SU-DHL-6 (cell line): Measurements from ENCODE around the gene ALPK3.

Experiments used
- H2AFZ ChIP-seq: fragments of 200-600 bp; sonication (generic); 2 replicates; pipeline ENCODE4 v1.6.1; 2014; ENCODE audit warnings: low read depth, mild to moderate bottlenecking, moderate library complexity, mixed read lengths, antibody characterized with exemption, low read length; ENCODE audit not compliant: severe bottlenecking
- H3F3A ChIP-seq: fragments of 200-600 bp; shearing (Covaris generic); 2 replicates; pipeline ENCODE4 v1.6.0; 2016; ENCODE audit warnings: antibody characterized with exemption, mild to moderate bottlenecking; ENCODE audit not compliant: insufficient read depth
- H3K27ac ChIP-seq: fragments of 200-600 bp; sonication (generic); 2 replicates; pipeline ENCODE4 v1.5.1; 2016; ENCODE audit warnings: low read depth, mild to moderate bottlenecking, low read length, moderate library complexity, mixed read lengths
- H3K27me3 ChIP-seq: fragments of 200-600 bp; sonication (generic), shearing (Covaris generic); 2 replicates; pipeline ENCODE4 v1.6.0; 2014; ENCODE audit warnings: mild to moderate bottlenecking, low read length
- H3K36me3 ChIP-seq: fragments of 200-600 bp; sonication (generic); 2 replicates; pipeline ENCODE4 v1.6.1; 2014; ENCODE audit warnings: mild to moderate bottlenecking, low read length, mixed read lengths
- H3K4me2 ChIP-seq: fragments of 300-600, 200-600 bp; shearing (Covaris generic), sonication (generic); 2 replicates; pipeline ENCODE4 v1.6.0; 2014; ENCODE audit warnings: low read length, low read depth, mild to moderate bottlenecking; ENCODE audit not compliant: poor library complexity, severe bottlenecking
- H3K4me3 ChIP-seq: fragments of 200-600 bp; sonication (generic); 2 replicates; pipeline ENCODE4 v1.5.1; 2014; ENCODE audit warnings: antibody characterized with exemption, low read length, mild to moderate bottlenecking, mixed read lengths; ENCODE audit not compliant: insufficient read depth, poor library complexity, severe bottlenecking
- H3K79me2 ChIP-seq: fragments of 200-600 bp; sonication (generic); 2 replicates; pipeline ENCODE4 v1.6.1; 2014; ENCODE audit warnings: mild to moderate bottlenecking, low read length, moderate library complexity; ENCODE audit not compliant: insufficient read depth
- H3K9ac ChIP-seq: fragments of 200-600 bp; sonication (generic); 2 replicates; pipeline ENCODE4 v1.7.0; 2014; ENCODE audit warnings: mild to moderate bottlenecking, low read length
- H3K9me2 ChIP-seq: fragments of 200-600 bp; sonication (generic); replicated peaks from 2 replicates; pipeline ENCODE4 v1.6.1; 2014; ENCODE audit warnings: low read length; ENCODE audit not compliant: insufficient read depth
- H3K9me3 ChIP-seq: fragments of 200-600 bp; sonication (generic); 2 replicates; pipeline ENCODE4 v1.6.1; 2014; ENCODE audit warnings: low read length, mixed read lengths; ENCODE audit not compliant: insufficient read depth
- H4K20me1 ChIP-seq: fragments of 200-600 bp; sonication (generic); 2 replicates; pipeline ENCODE4 v1.6.1; 2014; ENCODE audit warnings: low read depth, mild to moderate bottlenecking, antibody characterized with exemption, low read length, moderate library complexity, mixed read lengths
- CTCF ChIP-seq: fragments of 200-600 bp; sonication (generic); IDR thresholded peaks from one replicate; pipeline ENCODE4 v1.5.1; 2017; ENCODE audit warnings: antibody characterized with exemption, mild to moderate bottlenecking, low read length, moderate library complexity; ENCODE audit not compliant: insufficient read depth, poor library complexity, severe bottlenecking
- EZH2phosphoT487 ChIP-seq: fragments of 200-600 bp; sonication (generic), shearing (Covaris generic); conservative IDR thresholded peaks from 2 replicates; pipeline ENCODE4 v1.6.1; 2018; ENCODE audit warnings: mild to moderate bottlenecking, antibody characterized with exemption, low read length, moderate library complexity, mixed read lengths

Gene ALPK3

DNA sequence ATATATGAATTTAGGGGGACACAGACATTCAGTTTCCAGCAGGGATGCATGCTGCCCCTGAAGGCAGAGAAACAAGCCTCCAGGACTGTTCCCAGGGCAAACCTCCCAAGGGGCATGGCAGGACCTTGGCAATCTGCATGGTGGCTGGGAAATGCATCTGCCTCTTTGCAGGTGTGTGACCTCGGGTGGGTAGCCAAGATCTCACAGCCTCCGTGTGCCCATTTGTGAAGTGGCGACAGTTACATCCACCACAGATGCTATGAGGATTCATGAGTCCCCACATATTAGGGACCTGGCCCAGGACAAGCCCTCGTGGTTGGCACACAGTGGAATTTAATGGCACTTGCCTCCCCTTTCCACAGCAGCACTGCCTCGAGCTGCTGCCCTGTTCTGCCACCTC lies 97.2 kb downstream of the ALPK3 start:
- Histone ChIP-seq H3K4me3 (no peak overlapping the region), H3K36me3 (no peaks in the 10 kb centered on the region), H3K27me3 (no peaks in the 10 kb centered on the region; the same call in 1 of the 2 replicates), H3K9me3 (no peaks in the 10 kb centered on the region), H4K20me1 (no peaks in the 10 kb centered on the region), H3K9ac (no peak overlapping the region), H3K4me2 (no peak overlapping the region), H3K27ac (no peak overlapping the region), H3K9me2 (no peaks in the 10 kb centered on the region), H3F3A (no peaks in the 10 kb centered on the region), H2AFZ (no peak overlapping the region), H3K79me2 (no peaks in the 10 kb centered on the region)
- TF ChIP-seq CTCF (no peak), EZH2phosphoT487 (no peak)

DNA sequence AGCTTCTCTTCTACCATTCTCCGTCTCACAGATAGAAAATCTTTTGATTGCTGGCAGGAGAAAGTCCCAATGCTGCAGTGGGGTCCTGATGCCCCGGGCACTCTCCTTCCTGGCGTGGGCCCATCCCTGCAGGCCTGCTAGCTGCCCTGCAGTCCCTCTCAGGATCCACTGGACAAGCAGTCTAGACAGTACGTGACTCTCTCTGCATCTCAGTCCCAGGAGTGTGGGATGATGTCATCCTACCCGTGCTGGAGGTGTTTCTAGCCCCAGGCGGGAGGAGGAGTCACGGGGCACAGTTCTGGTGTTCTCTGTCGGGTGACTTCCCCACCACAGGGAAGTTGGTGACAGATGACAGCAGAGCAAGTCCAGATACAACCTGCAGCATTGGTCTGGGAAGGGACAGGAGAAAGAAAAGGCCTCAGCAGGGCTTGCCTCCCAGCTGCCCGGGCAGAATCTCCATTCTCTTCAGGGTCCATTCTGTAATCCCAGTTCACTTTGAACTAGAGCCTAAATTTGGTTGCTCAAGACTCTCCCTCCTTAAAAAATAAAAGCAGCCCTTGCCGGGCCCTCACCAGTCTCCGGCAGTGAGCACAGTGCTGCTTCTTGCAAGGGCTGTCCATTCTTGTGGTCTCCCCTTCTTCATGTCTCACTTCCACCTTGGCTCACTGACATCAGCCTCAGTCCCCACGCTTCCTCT lies 97.9 kb downstream of the ALPK3 start:
- H3F3A ChIP-seq: no peaks in the 10 kb centered on the region
- H3K27me3 ChIP-seq: no peaks in the 10 kb centered on the region; the same call in 1 of the 2 replicates
- no peak overlapping the region for H3K4me2 ChIP-seq
- H4K20me1 ChIP-seq: no peaks in the 10 kb centered on the region
- no peaks in the 10 kb centered on the region for H3K36me3 ChIP-seq
- H3K27ac ChIP-seq: no peak overlapping the region
- H2AFZ ChIP-seq: no peak overlapping the region
- no peaks in the 10 kb centered on the region for H3K9me3 ChIP-seq
- no peaks in the 10 kb centered on the region for H3K79me2 ChIP-seq
- no peak overlapping the region for H3K4me3 ChIP-seq
- H3K9ac ChIP-seq: no peak overlapping the region
- H3K9me2 ChIP-seq: no peaks in the 10 kb centered on the region
- TF ChIP-seq CTCF (no peak), EZH2phosphoT487 (no peak)

GRCh38 chr15:84915606-84915958 lies 98.4 kb downstream of the ALPK3 start:
- TF ChIP-seq CTCF (no peak), EZH2phosphoT487 (no peak)

More at GRCh38 chr15:84915606-84915958, 98.4 kb downstream of the ALPK3 start:
- Histone ChIP-seq H2AFZ (no peak overlapping the region), H3K9me3 (no peaks in the 10 kb centered on the region), H3K9me2 (no peaks in the 10 kb centered on the region), H3F3A (no peaks in the 10 kb centered on the region), H3K27me3 (no peaks in the 10 kb centered on the region; the same call in 1 of the 2 replicates), H4K20me1 (no peaks in the 10 kb centered on the region), H3K79me2 (no peaks in the 10 kb centered on the region), H3K36me3 (no peaks in the 10 kb centered on the region), H3K4me2 (no peak overlapping the region), H3K4me3 (no peak overlapping the region), H3K27ac (no peak overlapping the region), H3K9ac (no peak overlapping the region)
